HepG2 (cell line): Measurements from ENCODE around the gene BCAS1. TPM values are rescaled to one million over a fixed set of nuclear protein-coding genes. Genes with fewer than 3 reads are reported as not detected.

Experiments used
- ATAC-seq: fragments of 200-7000 bp; cut with Tn5 transposase; 3 replicates; pipeline ENCODE4 v1.9.1; 2020; ENCODE audit warnings: mild to moderate bottlenecking, moderate library complexity
- BruUV-seq: library from RNA; stranded (reverse); fragments of 400-500 nt; replicated peaks from 2 replicates; lab custom pipeline; 2021; lab: Mats Ljungman, UMichigan
- CTCF ChIA-PET: fragments of 300-600 bp; formaldehyde crosslinking; extraction: SDS; loops from one replicate; lab custom pipeline; 2021; ENCODE audit warnings: low total read pairs, inconsistent platforms, low intra/inter-chr PET ratio; lab: Yijun Ruan, JAX
- POLR2A ChIA-PET: fragments of 350-600 bp; sonication (Branson Sonifier 250); formaldehyde crosslinking; loops from one replicate; lab custom pipeline; 2020; ENCODE audit warnings: antibody characterized with exemption, inconsistent platforms; lab: Yijun Ruan, JAX
- DNase-seq: peaks from one replicate; pipeline ENCODE4 v3.0.0-alpha.2; 2015; ENCODE audit warnings: low spot score
- FAIRE-seq: peaks from 3 replicates; lab custom pipeline; 2011; peaks lifted over from hg19 to GRCh38; lab: Jason Lieb, UNC
- H2AFZ ChIP-seq: one replicate; pipeline ENCODE4 v1.6.1; 2011; ENCODE audit warnings: low read length, inconsistent platforms
- H3K27ac ChIP-seq: fragments of 300-600 bp; 3 replicates; pipeline ENCODE4 v1.8.0; 2011; ENCODE audit warnings: mixed run types, mild to moderate bottlenecking, mixed read lengths, low read length, inconsistent platforms; ENCODE audit not compliant: insufficient read depth; ENCODE audit errors: extremely low read length
- H3K27me3 ChIP-seq, 2 experiments: fragments of 200-600 bp in 1 of 2; 2 replicates in 1 of 2; 3 replicates in 1 of 2; pipeline versions ENCODE4 v1.6.0 to v1.8.0; 2011; ENCODE audit warnings: low read length in 2 of 2, mild to moderate bottlenecking in 2 of 2, moderate library complexity in 2 of 2, inconsistent platforms in 1 of 2; ENCODE audit not compliant: insufficient read depth in 2 of 2, control insufficient read depth in 1 of 2
- H3K36me3 ChIP-seq, 2 experiments: fragments of 200-600 bp in 1 of 2; replicated peaks in 1 of 2; 2 replicates in 1 of 2; 3 replicates in 1 of 2; pipeline versions ENCODE4 v1.5.1 to v1.8.0; 2011; ENCODE audit warnings: low read length in 2 of 2, inconsistent platforms in 1 of 2; ENCODE audit not compliant: insufficient read depth in 2 of 2, control insufficient read depth in 1 of 2
- H3K4me1 ChIP-seq: 2 replicates; pipeline ENCODE4 v1.5.1; 2012; ENCODE audit warnings: low read length, inconsistent platforms; ENCODE audit not compliant: insufficient read depth
- H3K4me2 ChIP-seq: 2 replicates; pipeline ENCODE4 v1.6.0; 2011; ENCODE audit warnings: low read depth, low read length, inconsistent platforms
- H3K4me3 ChIP-seq, 3 experiments: fragments of 200-600 bp in 1 of 3; sonication (generic), shearing (Covaris generic) in 1 of 3; replicated peaks in 1 of 3; 2 replicates each; pipeline ENCODE4 v1.5.1; 2011 to 2016; ENCODE audit warnings: low read length in 3 of 3, inconsistent platforms in 2 of 3, low read depth in 2 of 3, mild to moderate bottlenecking in 2 of 3, control low read depth in 1 of 3, mixed read lengths in 1 of 3; ENCODE audit not compliant: insufficient read depth in 1 of 3
- H3K79me2 ChIP-seq: one replicate; pipeline ENCODE4 v1.6.1; 2011; ENCODE audit warnings: low read length, inconsistent platforms; ENCODE audit not compliant: insufficient read depth
- H3K9ac ChIP-seq: 2 replicates; pipeline ENCODE4 v1.6.0; 2011; ENCODE audit warnings: mild to moderate bottlenecking, low read depth, low read length, inconsistent platforms; ENCODE audit not compliant: insufficient read depth
- H3K9me3 ChIP-seq: 2 replicates; pipeline ENCODE4 v1.5.1; 2012; ENCODE audit warnings: mild to moderate bottlenecking, low read length
- H4K20me1 ChIP-seq: 2 replicates; pipeline ENCODE4 v1.6.0; 2011; ENCODE audit warnings: inconsistent platforms, mild to moderate bottlenecking, low read length, moderate library complexity; ENCODE audit not compliant: insufficient read depth
- DRAP1 ChIP-seq: IDR thresholded peaks from 2 replicates; pipeline ENCODE4 v1.6.1; 2016; ENCODE audit warnings: missing genetic modification reagents, missing compliant biosample characterization
- ELF1 ChIP-seq: sonication (generic); formaldehyde crosslinking; IDR thresholded peaks from 2 replicates; pipeline ENCODE4 v1.4.0; 2020; ENCODE audit warnings: missing genetic modification reagents
- FOXA3 ChIP-seq: IDR thresholded peaks from 2 replicates; pipeline ENCODE4 v1.6.1; 2016; ENCODE audit warnings: missing genetic modification reagents, missing compliant biosample characterization
- HMGXB4 ChIP-seq, 2 experiments: sonication (generic) in 1 of 2; formaldehyde crosslinking in 1 of 2; IDR thresholded peaks; 2 replicates each; pipeline versions ENCODE4 v1.4.0 to v1.6.1; 2018 to 2020; ENCODE audit warnings: missing genetic modification reagents in 2 of 2, borderline replicate concordance in 1 of 2, low read depth in 1 of 2, mild to moderate bottlenecking in 1 of 2, missing biosample characterization in 1 of 2
- MXD4 ChIP-seq: IDR thresholded peaks from 2 replicates; pipeline ENCODE4 v1.6.1; 2016; ENCODE audit warnings: mild to moderate bottlenecking, missing biosample characterization, missing genetic modification reagents
- NFE2 ChIP-seq: sonication (generic); formaldehyde crosslinking; IDR thresholded peaks from 2 replicates; pipeline ENCODE4 v1.4.0; 2020; ENCODE audit warnings: missing genetic modification reagents
- NFYC ChIP-seq: IDR thresholded peaks from 2 replicates; pipeline ENCODE4 v1.6.1; 2016; ENCODE audit warnings: missing genetic modification reagents, missing compliant biosample characterization
- POLR2G ChIP-seq: fragments of 200-400 bp; formaldehyde crosslinking; IDR thresholded peaks from 2 replicates; pipeline ENCODE4 v1.6.1; 2018; ENCODE audit warnings: mild to moderate bottlenecking, low read depth, low read length, moderate library complexity
- SOX13 ChIP-seq, 3 experiments: fragments of 450-650 bp in 1 of 3; sonication (generic) in 1 of 3; formaldehyde crosslinking in 1 of 3; IDR thresholded peaks in 2 of 3; conservative IDR thresholded peaks in 1 of 3; 2 replicates each; pipeline versions ENCODE4 v1.5.0 to v1.6.1; 2016 to 2020; ENCODE audit warnings: antibody characterized with exemption in 1 of 3, mild to moderate bottlenecking in 1 of 3, missing compliant biosample characterization in 1 of 3, missing genetic modification reagents in 1 of 3, moderate library complexity in 1 of 3
- STAT5B ChIP-seq: sonication (generic); formaldehyde crosslinking; IDR thresholded peaks from 2 replicates; pipeline ENCODE4 v1.4.0; 2020; ENCODE audit warnings: missing genetic modification reagents
- WIZ ChIP-seq: sonication (generic); formaldehyde crosslinking; IDR thresholded peaks from 2 replicates; pipeline ENCODE4 v1.5.1; 2020; ENCODE audit warnings: mild to moderate bottlenecking, missing genetic modification reagents
- ZBTB1 ChIP-seq: sonication (generic); formaldehyde crosslinking; IDR thresholded peaks from 2 replicates; pipeline ENCODE4 v1.4.0; 2020; ENCODE audit warnings: missing genetic modification reagents, borderline replicate concordance
- ZNF713 ChIP-seq: sonication (generic); formaldehyde crosslinking; IDR thresholded peaks from 2 replicates; pipeline ENCODE4 v1.4.0; 2020; ENCODE audit warnings: mild to moderate bottlenecking, missing genetic modification reagents
- WGBS: methylation state at CpG from one replicate; pipeline ENCODE4 v1.1.6; 2017; ENCODE audit warnings: low lambda C conversion rate; 5-methylcytosine and 5-hydroxymethylcytosine counted together
- in situ Hi-C: cut with HindIII; loops from 2 replicates; pipeline ENCODE4 v1.10.0; 2017; ENCODE audit warnings: low pct_unique_long_range_greater_than_20kb; ENCODE audit not compliant: extremely low pct_ligation_motif_present
- intact Hi-C: fragments of 100-400 bp; cut with micrococcal nuclease; formaldehyde crosslinking; loops from one replicate; pipeline ENCODE4 v1.10.0; 2022; ENCODE audit not compliant: unreplicated experiment
- polyA plus RNA-seq, 8 experiments: library from polyadenylated mRNA; depleted of rRNA in 3 of 8; stranded (reverse) in 7 of 8; unstranded in 1 of 8; fragments of >200 nt; fragmentation: Illumina TruSeq in 4 of 8; extraction: Trizol in 4 of 8; gene quantifications; 2 replicates each; pipeline versions ENCODE4 v1.2.1 to v1.2.3, GENCODE V29; 2011 to 2016; ENCODE audit warnings: low read depth in 4 of 8, missing spikeins in 1 of 8, mixed read lengths in 1 of 8; ENCODE audit not compliant: insufficient read depth in 1 of 8
- total RNA-seq, 5 experiments: library from RNA; depleted of rRNA; stranded (reverse); fragments of >200 nt; fragmentation: Illumina TruSeq; extraction: Trizol; gene quantifications; 2 replicates each; pipeline ENCODE4 v1.2.3, GENCODE V29; 2016; ENCODE audit warnings: low read depth in 1 of 5

The BCAS1 gene
- total and polyA plus RNA-seq, 2 of the 13 experiments (the other 11 are each of a cell fraction or from before 2014, with no cell fraction given): 0.55 to 0.91 TPM

GRCh38 chr20:54027704-54028103 lies 42.7 kb downstream of the BCAS1 start:
- Histone ChIP-seq H3K4me2 (no peak overlapping the region), H3K9me3 (no peaks in the 10 kb centered on the region), H3K27ac (no peak overlapping the region), H3K4me3 (no peak overlapping the region), H3K4me1 (no peaks in the 10 kb centered on the region), H3K9ac (no peak overlapping the region), H3K36me3 (no peaks in the 10 kb centered on the region), H2AFZ (no peak overlapping the region), H3K79me2 (no peaks in the 10 kb centered on the region), H3K27me3 (no peaks in the 10 kb centered on the region), H4K20me1 (no peaks in the 10 kb centered on the region)
- 74% methylated on average over 4 of the region's 4 CpGs for WGBS
- in situ Hi-C loops (no loop called here), intact Hi-C loops (no loop called here)
- no peak for DNase-seq
- BruUV-seq: no TSS peak
- FAIRE-seq: no peak
- CTCF ChIA-PET: no interaction called here
- POLR2A ChIA-PET: no interaction called here
- no peak for TF ChIP-seq POLR2G
- TF ChIP-seq STAT5B (CRISPR knock-in tag): no peak
- no peak for TF ChIP-seq DRAP1
- ATAC-seq: no peak

- no peaks in the 10 kb centered on the region for H3K36me3 ChIP-seq
- H3K27me3 ChIP-seq: no peaks in the 10 kb centered on the region
- no peaks in the 10 kb centered on the region for H3K79me2 ChIP-seq
- H3K27ac ChIP-seq: no peak overlapping the region
- ATAC-seq (no peak), FAIRE-seq (no peak), DNase-seq (no peak)
- no TSS peak for BruUV-seq
- no peak for TF ChIP-seq ZBTB1 (CRISPR knock-in tag)
- TF ChIP-seq ELF1: no peak
- no peak for TF ChIP-seq SOX13 (IDR thresholded peaks at IDR 0.05)
- no peak for TF ChIP-seq SOX13 (CRISPR knock-in tag; conservative IDR thresholded peaks at IDR 0.05 in 1 of 2, IDR thresholded peaks at IDR 0.05 in 1 of 2)
- TF ChIP-seq WIZ (CRISPR knock-in tag): no peak
- no peak for TF ChIP-seq MXD4 (CRISPR knock-in tag)
- TF ChIP-seq HMGXB4 (CRISPR knock-in tag; IDR thresholded peaks at IDR 0.05; ENCODE audit: borderline replicate concordance in 1 of 2, low read depth in 1 of 2): no peak
- no peak for TF ChIP-seq ZNF713 (CRISPR knock-in tag)
- TF ChIP-seq NFE2 (CRISPR knock-in tag): no peak
- TF ChIP-seq FOXA3: no peak
- no peak for TF ChIP-seq NFYC (CRISPR knock-in tag)
- no peak overlapping the region for H3K9ac ChIP-seq
- in situ Hi-C loops: no loop called here
- no peak overlapping the region for H3K4me3 ChIP-seq
- POLR2A ChIA-PET: no interaction called here
- no peaks in the 10 kb centered on the region for H4K20me1 ChIP-seq
- WGBS: 77% methylated on average over 8 of the region's 8 CpGs
- no peaks in the 10 kb centered on the region for H3K9me3 ChIP-seq
- CTCF ChIA-PET: no interaction called here
- no peak overlapping the region for H2AFZ ChIP-seq
- H3K4me1 ChIP-seq: no peaks in the 10 kb centered on the region
- H3K4me2 ChIP-seq: no peak overlapping the region
- intact Hi-C loops: no loop called here
Observed at GRCh38 chr20:54026295-54027064, 43.9 kb downstream of the BCAS1 start.
